Liver (tissue), 9 donors: Measurements from ENCODE around the gene RPS6KC1. TPM values are rescaled to one million over a fixed set of nuclear protein-coding genes. Genes with fewer than 3 reads are reported as not detected.
A peak's percentile ranks its signal among the peaks of the same experiment; 100 is the strongest.

Experiments used
- DNase-seq: peaks from one replicate; pipeline ENCODE4 v3.0.0-alpha.2; 2017; ENCODE audit warnings: low spot score
- H3K27ac ChIP-seq, 2 donors: one replicate each; pipeline ENCODE4 v1.7.0; 2013; ENCODE audit warnings: inconsistent platforms in 2 of 2, low read length in 2 of 2, control low read depth in 1 of 2, low read depth in 1 of 2, mild to moderate bottlenecking in 1 of 2
- H3K27me3 ChIP-seq, 4 donors: one replicate each; pipeline versions ENCODE4 v1.6.1 to v1.7.0; 2013; ENCODE audit warnings: low read length in 3 of 4, inconsistent platforms in 1 of 4, mild to moderate bottlenecking in 1 of 4, moderate library complexity in 1 of 4; ENCODE audit not compliant: control insufficient read depth in 4 of 4, insufficient read depth in 4 of 4
- H3K36me3 ChIP-seq, 4 donors: one replicate each; pipeline versions ENCODE4 v1.6.1 to v1.7.0; 2013; ENCODE audit warnings: low read length in 3 of 4, mild to moderate bottlenecking in 3 of 4, low read depth in 1 of 4, moderate library complexity in 1 of 4; ENCODE audit not compliant: control insufficient read depth in 4 of 4, insufficient read depth in 3 of 4
- H3K4me1 ChIP-seq, 4 donors: one replicate each; pipeline versions ENCODE4 v1.6.1 to v1.7.0; 2013; ENCODE audit warnings: low read length in 3 of 4, mild to moderate bottlenecking in 3 of 4, moderate library complexity in 1 of 4; ENCODE audit not compliant: control insufficient read depth in 4 of 4, insufficient read depth in 4 of 4
- H3K4me3 ChIP-seq, 3 donors: one replicate each; pipeline versions ENCODE4 v1.6.1 to v1.7.0; 2013; ENCODE audit warnings: low read length in 3 of 3, control low read depth in 1 of 3, low read depth in 1 of 3, mild to moderate bottlenecking in 1 of 3
- H3K9ac ChIP-seq, 2 donors: one replicate each; pipeline ENCODE4 v1.7.0; 2013; ENCODE audit warnings: low read length in 2 of 2, mild to moderate bottlenecking in 2 of 2, moderate library complexity in 2 of 2, control low read depth in 1 of 2, low read depth in 1 of 2
- H3K9me3 ChIP-seq, 4 donors: one replicate each; pipeline versions ENCODE4 v1.6.1 to v1.7.0; 2013; ENCODE audit warnings: low read length in 3 of 4; ENCODE audit not compliant: control insufficient read depth in 4 of 4
- ATF3 ChIP-seq: IDR thresholded peaks from 2 replicates; pipeline ENCODE4 v1.6.1; 2016; ENCODE audit warnings: antibody characterized with exemption
- CTCF ChIP-seq: fragments of 150-350 bp; IDR thresholded peaks from 2 replicates; pipeline ENCODE4 v1.5.1; 2017; ENCODE audit warnings: improper control_type of control experiment, low read depth, low read length; ENCODE audit not compliant: missing input control
- EGR1 ChIP-seq, 2 donors: IDR thresholded peaks; 2 replicates each; pipeline ENCODE4 v1.6.1; 2016 to 2018; ENCODE audit warnings: antibody characterized with exemption in 2 of 2, low read depth in 2 of 2
- FOXA1 ChIP-seq: IDR thresholded peaks from 2 replicates; pipeline ENCODE4 v1.6.1; 2016; ENCODE audit warnings: antibody characterized with exemption
- GABPA ChIP-seq, 2 donors: IDR thresholded peaks in 1 of 2; conservative IDR thresholded peaks in 1 of 2; 2 replicates each; pipeline ENCODE4 v1.6.1; 2016; ENCODE audit warnings: antibody characterized with exemption in 2 of 2, mild to moderate bottlenecking in 1 of 2, moderate library complexity in 1 of 2
- HNF4A ChIP-seq, 2 donors: conservative IDR thresholded peaks; 2 replicates each; pipeline ENCODE4 v1.6.1; 2016; ENCODE audit warnings: antibody characterized with exemption in 2 of 2, mild to moderate bottlenecking in 2 of 2
- HNF4G ChIP-seq: IDR thresholded peaks from 2 replicates; pipeline ENCODE4 v1.6.1; 2016; ENCODE audit warnings: antibody characterized with exemption
- JUND ChIP-seq, 2 donors: IDR thresholded peaks; 2 replicates each; pipeline ENCODE4 v1.6.1; 2016; ENCODE audit warnings: antibody characterized with exemption in 2 of 2
- MAX ChIP-seq: IDR thresholded peaks from 2 replicates; pipeline ENCODE4 v1.6.1; 2016; ENCODE audit warnings: antibody characterized with exemption
- NR2F2 ChIP-seq: IDR thresholded peaks from 2 replicates; pipeline ENCODE4 v1.6.1; 2016; ENCODE audit warnings: antibody characterized with exemption
- RAD21 ChIP-seq, 2 donors: IDR thresholded peaks; 2 replicates each; pipeline ENCODE4 v1.6.1; 2016; ENCODE audit warnings: antibody characterized with exemption in 2 of 2, mild to moderate bottlenecking in 2 of 2
- RXRA ChIP-seq, 2 donors: IDR thresholded peaks; 2 replicates each; pipeline ENCODE4 v1.6.1; 2017 to 2018; ENCODE audit warnings: antibody characterized with exemption in 2 of 2, mild to moderate bottlenecking in 1 of 2
- SP1 ChIP-seq: IDR thresholded peaks from 2 replicates; pipeline ENCODE4 v1.6.1; 2018; ENCODE audit warnings: antibody characterized with exemption, mild to moderate bottlenecking
- TAF1 ChIP-seq: conservative IDR thresholded peaks from 2 replicates; pipeline ENCODE4 v1.6.1; 2016; ENCODE audit warnings: antibody characterized with exemption, mild to moderate bottlenecking
- YY1 ChIP-seq: IDR thresholded peaks from 2 replicates; pipeline ENCODE4 v1.6.1; 2016; ENCODE audit warnings: antibody characterized with exemption, mild to moderate bottlenecking
- ZBTB33 ChIP-seq: IDR thresholded peaks from 2 replicates; pipeline ENCODE4 v1.6.1; 2016; ENCODE audit warnings: antibody characterized with exemption
- WGBS: extraction: QIAGEN DNeasy Blood & Tissue Kit; methylation state at CpG from one replicate; pipeline ENCODE4 v1.1.7; 2013; 5-methylcytosine and 5-hydroxymethylcytosine counted together
- polyA plus RNA-seq, 2 donors: library from polyadenylated mRNA; stranded (reverse) in 1 of 2; unstranded in 1 of 2; fragments of 200-250 nt in 1 of 2; fragments of >200 nt in 1 of 2; fragmentation: Nextera tagmentation in 1 of 2; extraction: Ambion mirVana in 1 of 2; gene quantifications; one replicate each; pipeline versions ENCODE4 v1.2.1 to v1.2.3, GENCODE V29; 2013 to 2015
- total RNA-seq, 2 donors: library from RNA; depleted of rRNA; stranded (reverse); fragments of >200 nt; gene quantifications; one replicate each; pipeline ENCODE4 v1.2.3, GENCODE V29; 2014
- donor health status: healthy.
- donor health status: healthy.
- donor health status: healthy.
- donor health status: healthy.
- donor health status: healthy.

Gene RPS6KC1
- total and polyA plus RNA-seq, 4 donors = 3.5 to 15.6 (median 9.8) TPM

GRCh38 chr1:213284626-213285025, 233.6 kb downstream of the RPS6KC1 start:
- peaks cover 0 to 3% (median 0%) of the 10 kb centered on the region in 4 donors for H3K4me1 ChIP-seq
- H3K4me3 ChIP-seq = no peak overlapping the region
- no peak for DNase-seq
- no peaks in the 10 kb centered on the region for H3K27me3 ChIP-seq
- H3K36me3 ChIP-seq = no peaks in the 10 kb centered on the region
- H3K9me3 ChIP-seq = peaks cover 0 to 2% (median 0%) of the 10 kb centered on the region in 4 donors
- TF ChIP-seq CTCF (no peak), MAX (no peak), GABPA (IDR thresholded peaks at IDR 0.05 in 1 of 2, conservative IDR thresholded peaks at IDR 0.05 in 1 of 2) (no peak), NR2F2 (no peak), HNF4A (conservative IDR thresholded peaks at IDR 0.05) (no peak), RAD21 (IDR thresholded peaks at IDR 0.05) (no peak), RXRA (IDR thresholded peaks at IDR 0.05) (no peak), FOXA1 (no peak), YY1 (no peak), JUND (IDR thresholded peaks at IDR 0.05) (no peak)
- no peak overlapping the region for H3K27ac ChIP-seq
- H3K9ac ChIP-seq = no peak overlapping the region

- Histone ChIP-seq H3K4me3 (no peak overlapping the region), H3K9me3 (peaks cover 0 to 2% (median 0%) of the 10 kb centered on the region in 4 donors), H3K9ac (no peak overlapping the region), H3K27me3 (no peaks in the 10 kb centered on the region), H3K27ac (no peak overlapping the region), H3K36me3 (no peaks in the 10 kb centered on the region), H3K4me1 (no peaks in the 10 kb centered on the region)
- TF ChIP-seq TAF1 (no peak), HNF4G (no peak), ATF3 (no peak), CTCF (peak; percentile 8), HNF4A (conservative IDR thresholded peaks at IDR 0.05) (no peak)
- DNase-seq = no peak
- WGBS = 99% methylated on average over 1 of the region's 1 CpG
Measured at GRCh38 chr1:213286235-213286634, 235.2 kb downstream of the RPS6KC1 start.

GRCh38 chr1:213287987-213288386, 236.9 kb downstream of the RPS6KC1 start:
- Histone ChIP-seq H3K27ac (no peak overlapping the region), H3K27me3 (no peaks in the 10 kb centered on the region), H3K4me1 (no peaks in the 10 kb centered on the region), H3K36me3 (no peaks in the 10 kb centered on the region), H3K9ac (no peak overlapping the region), H3K4me3 (no peak overlapping the region), H3K9me3 (peaks cover 0 to 2% (median 0%) of the 10 kb centered on the region in 4 donors)
- DNase-seq = no peak
- WGBS = 77% methylated on average over 5 of the region's 5 CpGs
- TF ChIP-seq MAX (no peak), SP1 (no peak), NR2F2 (no peak), GABPA (IDR thresholded peaks at IDR 0.05 in 1 of 2, conservative IDR thresholded peaks at IDR 0.05 in 1 of 2) (no peak), EGR1 (IDR thresholded peaks at IDR 0.05; ENCODE audit: low read depth in 2 of 2) (no peak), YY1 (no peak), TAF1 (no peak), FOXA1 (no peak), RXRA (IDR thresholded peaks at IDR 0.05) (no peak), RAD21 (IDR thresholded peaks at IDR 0.05) (no peak), CTCF (no peak), HNF4G (no peak), JUND (IDR thresholded peaks at IDR 0.05) (no peak), ATF3 (no peak), HNF4A (conservative IDR thresholded peaks at IDR 0.05) (no peak), ZBTB33 (no peak)
